ENCODE data around the gene STMN3. TPM values are rescaled to one million over a fixed set of nuclear protein-coding genes. Genes with fewer than 3 reads are reported as not detected.
"Not testable (repeated sequence)": the region's sequence is repeated elsewhere in the genome, so short reads cannot be mapped to it uniquely, and the experiment has no call there.

Gene STMN3
- total and polyA plus RNA-seq, 2 donors: 17.7 to 44.7 TPM

GRCh38 chr20:63619505-63619904 lies 33.7 kb downstream of the STMN3 start:
- DNase-seq (ENCODE audit: extremely low spot score): no peak
- Histone ChIP-seq H3K4me1 (ENCODE audit: insufficient read depth) (no peaks in the 10 kb centered on the region), H3K36me3 (ENCODE audit: insufficient read depth) (peaks cover 2% of the 10 kb centered on the region), H3K4me3 (ENCODE audit: low read depth, low read length) (no peak overlapping the region), H3K27ac (ENCODE audit: low read depth) (no peak overlapping the region)
- WGBS: 81% methylated on average over 13 of the region's 13 CpGs

GRCh38 chr20:63619086-63619485 lies 34.1 kb downstream of the STMN3 start:
- DNase-seq (ENCODE audit: extremely low spot score): no peak
- 93% methylated on average over 16 of the region's 16 CpGs for WGBS
- H3K4me1 ChIP-seq (ENCODE audit: insufficient read depth): no peaks in the 10 kb centered on the region
- H3K4me3 ChIP-seq (ENCODE audit: low read depth, low read length): no peak overlapping the region
- H3K27ac ChIP-seq (ENCODE audit: low read depth): no peak overlapping the region
- H3K36me3 ChIP-seq (ENCODE audit: insufficient read depth): peaks cover 2% of the 10 kb centered on the region

GRCh38 chr20:63618291-63618980 lies 34.8 kb downstream of the STMN3 start:
- Histone ChIP-seq H3K4me1 (ENCODE audit: insufficient read depth) (no peaks in the 10 kb centered on the region), H3K27ac (ENCODE audit: low read depth) (no peak overlapping the region), H3K4me3 (ENCODE audit: low read depth, low read length) (no peak overlapping the region), H3K36me3 (ENCODE audit: insufficient read depth) (peaks cover 2% of the 10 kb centered on the region)
- no peak for DNase-seq (ENCODE audit: extremely low spot score)
- WGBS: 82% methylated on average over 11 of the region's 11 CpGs

- no peak overlapping the region for H3K27ac ChIP-seq (ENCODE audit: low read depth)
- H3K36me3 ChIP-seq (ENCODE audit: insufficient read depth): peaks cover 2% of the 10 kb centered on the region
- no peak for DNase-seq (ENCODE audit: extremely low spot score)
- 94% methylated on average over 8 of the region's 8 CpGs for WGBS
- H3K4me1 ChIP-seq (ENCODE audit: insufficient read depth): no peaks in the 10 kb centered on the region
- H3K4me3 ChIP-seq (ENCODE audit: low read depth, low read length): no peak overlapping the region
Measured at GRCh38 chr20:63617876-63618265, 35.4 kb downstream of the STMN3 start.

GRCh38 chr20:63617092-63617875 lies 35.9 kb downstream of the STMN3 start:
- no peak for DNase-seq (ENCODE audit: extremely low spot score)
- H3K36me3 ChIP-seq (ENCODE audit: insufficient read depth): peaks cover 2% of the 10 kb centered on the region
- no peak overlapping the region for H3K4me3 ChIP-seq (ENCODE audit: low read depth, low read length)
- WGBS: 94% methylated on average over 41 of the region's 41 CpGs
- no peaks in the 10 kb centered on the region for H3K4me1 ChIP-seq (ENCODE audit: insufficient read depth)
- H3K27ac ChIP-seq (ENCODE audit: low read depth): no peak overlapping the region

- WGBS: 90% methylated on average over 18 of the region's 18 CpGs
- H3K4me1 ChIP-seq (ENCODE audit: insufficient read depth); DNase-seq (ENCODE audit: extremely low spot score); H3K4me3 ChIP-seq (ENCODE audit: low read depth, low read length); H3K36me3 ChIP-seq (ENCODE audit: insufficient read depth); H3K27ac ChIP-seq (ENCODE audit: low read depth): not testable (repeated sequence)
Measured at GRCh38 chr20:63613863-63614594, 39.2 kb downstream of the STMN3 start.

- no peak for DNase-seq (ENCODE audit: extremely low spot score)
- Histone ChIP-seq H3K4me1 (ENCODE audit: insufficient read depth) (no peaks in the 10 kb centered on the region), H3K27ac (ENCODE audit: low read depth) (no peak overlapping the region), H3K4me3 (ENCODE audit: low read depth, low read length) (no peak overlapping the region), H3K36me3 (ENCODE audit: insufficient read depth) (no peaks in the 10 kb centered on the region)
- WGBS: 83% methylated on average over 20 of the region's 20 CpGs
Measured at GRCh38 chr20:63612276-63612931, 40.8 kb downstream of the STMN3 start.

GRCh38 chr20:63611646-63612045 lies 41.6 kb downstream of the STMN3 start:
- DNase-seq (ENCODE audit: extremely low spot score): no peak
- Histone ChIP-seq H3K4me3 (ENCODE audit: low read depth, low read length) (no peak overlapping the region), H3K36me3 (ENCODE audit: insufficient read depth) (no peaks in the 10 kb centered on the region), H3K27ac (ENCODE audit: low read depth) (no peak overlapping the region), H3K4me1 (ENCODE audit: insufficient read depth) (no peaks in the 10 kb centered on the region)
- 93% methylated on average over 10 of the region's 10 CpGs for WGBS

GRCh38 chr20:63610581-63611435 lies 42.4 kb downstream of the STMN3 start:
- no peaks in the 10 kb centered on the region for H3K4me1 ChIP-seq (ENCODE audit: insufficient read depth)
- H3K36me3 ChIP-seq (ENCODE audit: insufficient read depth): no peaks in the 10 kb centered on the region
- no peak for DNase-seq (ENCODE audit: extremely low spot score)
- no peak overlapping the region for H3K4me3 ChIP-seq (ENCODE audit: low read depth, low read length)
- 93% methylated on average over 17 of the region's 17 CpGs for WGBS
- H3K27ac ChIP-seq (ENCODE audit: low read depth): no peak overlapping the region

- DNase-seq (ENCODE audit: extremely low spot score): no peak
- H3K36me3 ChIP-seq (ENCODE audit: insufficient read depth): peaks cover 6% of the 10 kb centered on the region
- H3K4me3 ChIP-seq (ENCODE audit: low read depth, low read length): no peak overlapping the region
- no peak overlapping the region for H3K27ac ChIP-seq (ENCODE audit: low read depth)
- no peaks in the 10 kb centered on the region for H3K4me1 ChIP-seq (ENCODE audit: insufficient read depth)
- 88% methylated on average over 9 of the region's 9 CpGs for WGBS
Measured at GRCh38 chr20:63606686-63607085, 46.5 kb downstream of the STMN3 start.

GRCh38 chr20:63602321-63602720 lies 50.9 kb downstream of the STMN3 start:
- 94% methylated on average over 3 of the region's 3 CpGs for WGBS
- H3K27ac ChIP-seq (ENCODE audit: low read depth): no peak overlapping the region
- DNase-seq (ENCODE audit: extremely low spot score): no peak

GRCh38 chr20:63601679-63602078 lies 51.5 kb downstream of the STMN3 start:
- not testable (repeated sequence) for H3K4me3 ChIP-seq (ENCODE audit: low read depth, low read length); DNase-seq (ENCODE audit: extremely low spot score); H3K4me1 ChIP-seq (ENCODE audit: insufficient read depth); H3K36me3 ChIP-seq (ENCODE audit: insufficient read depth); H3K27ac ChIP-seq (ENCODE audit: low read depth)
- 79% methylated on average over 8 of the region's 8 CpGs for WGBS

More at GRCh38 chr20:63602321-63602720, 50.9 kb downstream of the STMN3 start:
- Histone ChIP-seq H3K4me3 (ENCODE audit: low read depth, low read length) (no peak overlapping the region), H3K4me1 (ENCODE audit: insufficient read depth) (no peaks in the 10 kb centered on the region), H3K36me3 (ENCODE audit: insufficient read depth) (peaks cover 6% of the 10 kb centered on the region)
